Activated CD8-positive, alpha-beta memory T cell treated with anti-CD3 and anti-CD28 coated beads for 4 hours (primary cell): ENCODE results near the gene PHYHD1.

Experiments
- DNase-seq, 2 donors: peaks; one replicate each; pipeline ENCODE4 v3.0.0-alpha.2; 2020; ENCODE audit warnings: low read depth in 2 of 2

Gene PHYHD1

DNA sequence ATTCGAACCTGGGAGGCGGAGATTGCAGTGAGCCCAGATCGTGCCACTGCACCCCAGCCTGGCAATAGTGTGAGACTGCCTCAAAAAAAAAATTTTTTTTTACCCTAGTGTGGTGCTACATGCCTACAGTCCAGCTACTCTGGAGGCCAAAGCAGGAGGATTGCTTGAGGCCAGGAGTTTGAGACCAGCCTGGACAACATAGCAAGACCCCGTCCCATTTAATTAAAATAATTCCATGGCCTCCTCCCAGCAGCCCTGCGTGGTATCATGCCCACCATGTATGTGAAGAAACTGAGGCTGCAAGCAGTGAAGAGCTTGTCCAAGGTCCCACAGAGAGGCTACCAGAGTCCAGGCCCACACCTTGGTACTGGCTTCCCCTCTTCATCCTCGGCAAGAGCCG is 19.4 kb upstream of the PHYHD1 start:
- no peak for DNase-seq

DNA sequence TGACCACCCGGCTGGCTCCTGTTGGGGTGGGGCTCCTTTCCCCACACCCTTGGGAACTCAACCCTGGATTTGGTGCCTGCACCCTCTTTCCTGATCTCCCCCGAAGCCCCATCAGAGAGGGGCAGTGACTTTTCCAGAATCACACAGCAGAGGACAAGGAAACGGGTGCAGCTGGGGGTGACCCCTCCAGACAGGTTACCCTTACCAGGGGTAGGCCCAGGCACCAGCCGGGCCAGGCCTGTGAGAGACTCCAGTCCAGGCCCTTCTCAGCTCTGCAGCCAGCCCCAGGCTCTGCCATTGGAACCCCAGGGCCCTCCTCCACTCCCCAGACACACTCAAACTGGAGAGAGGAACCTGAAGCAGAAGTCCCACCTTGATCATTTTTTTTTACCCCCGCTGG is 19.0 kb upstream of the PHYHD1 start:
- DNase-seq: no peak

DNA sequence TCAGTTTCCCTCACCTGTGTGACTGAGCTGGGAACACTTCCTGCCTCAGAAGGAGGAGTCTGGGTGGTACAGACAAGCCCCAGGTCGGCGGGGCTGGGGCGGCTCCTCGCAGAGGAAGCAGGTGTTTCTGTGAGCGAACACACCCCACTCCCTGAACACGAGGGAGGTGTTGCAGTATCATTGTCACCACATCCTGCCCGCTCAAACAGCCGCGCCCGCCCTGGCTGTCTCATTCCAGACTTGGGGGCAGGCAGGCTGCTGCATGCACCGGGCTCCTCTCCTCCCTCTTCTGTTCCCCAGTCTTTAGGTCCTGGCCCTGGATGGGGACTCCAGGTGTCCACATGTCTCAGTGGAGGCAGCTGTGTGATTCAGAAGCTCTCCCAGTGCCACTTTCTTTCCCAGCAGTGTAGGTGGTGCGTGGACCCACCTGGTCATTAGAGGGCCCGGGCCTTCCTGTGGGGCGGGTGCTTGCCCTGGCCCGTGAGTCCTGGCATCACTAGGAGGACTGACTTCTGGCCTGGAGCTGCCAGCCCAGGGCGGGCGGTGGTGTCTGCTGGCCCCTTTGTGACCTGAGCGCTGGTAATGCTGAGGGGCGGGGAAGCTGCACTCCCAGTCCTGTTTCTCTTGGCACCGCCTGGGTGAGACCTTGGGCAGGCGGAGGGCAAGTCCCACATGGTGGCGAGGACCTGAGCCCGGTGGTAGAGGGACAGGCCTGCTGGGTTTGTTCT is 18.3 kb upstream of the PHYHD1 start:
- peak; percentile 66 to 72 for DNase-seq

DNA sequence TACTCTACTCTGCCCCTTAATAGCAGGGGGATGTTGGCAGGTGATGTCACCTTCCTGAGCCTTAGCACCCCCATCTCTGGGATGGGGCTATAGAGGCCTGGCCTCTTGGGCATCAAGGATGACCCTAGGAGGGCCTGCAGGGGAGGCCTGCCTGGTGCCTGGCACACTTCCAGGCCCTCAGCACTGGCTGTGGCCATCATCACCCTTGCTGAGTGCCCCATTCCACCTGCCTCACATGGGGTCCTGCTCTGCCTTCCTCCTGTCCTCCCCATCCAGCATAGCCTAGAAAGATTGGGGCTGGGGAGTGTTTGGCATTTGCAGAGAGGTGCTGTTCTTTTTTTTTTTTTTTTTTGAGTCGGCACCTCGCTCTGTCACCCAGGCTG is 17.7 kb upstream of the PHYHD1 start:
- no peak for DNase-seq

DNA sequence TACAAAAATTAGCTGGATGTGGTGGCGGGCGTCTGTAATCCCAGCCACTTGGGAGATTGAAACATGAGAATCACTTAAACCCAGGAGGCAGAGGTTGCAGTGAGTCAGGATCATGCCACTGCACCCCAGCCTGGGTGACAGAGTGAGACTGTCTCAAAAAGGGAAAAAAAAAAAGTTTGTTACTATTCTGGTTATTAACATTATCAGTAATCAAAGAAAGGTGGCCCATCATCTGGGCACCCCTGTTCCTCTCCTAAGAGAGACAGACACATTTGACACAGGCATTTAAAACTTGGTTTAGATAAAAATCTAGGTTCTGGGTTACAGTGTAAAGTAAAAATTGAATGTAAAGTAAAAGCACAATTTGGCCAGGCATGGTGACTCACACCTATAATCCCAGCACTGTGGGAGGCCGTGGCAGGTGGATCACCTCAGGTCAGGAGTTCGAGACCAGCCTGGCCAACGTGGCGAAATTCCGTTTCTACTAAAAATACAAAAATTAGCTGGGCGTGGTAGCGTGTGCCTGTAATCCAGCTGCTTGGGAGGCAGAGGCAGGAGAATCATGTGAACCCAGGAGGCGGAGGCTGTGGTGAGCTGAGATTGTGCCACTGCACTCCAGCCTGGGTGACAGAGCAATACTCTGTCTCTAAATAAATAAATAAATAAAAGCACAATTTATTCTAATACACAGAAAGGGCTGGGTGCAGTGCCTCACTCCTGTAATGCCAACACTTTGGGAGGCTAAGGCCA is 16.7 kb upstream of the PHYHD1 start:
- DNase-seq: no peak

DNA sequence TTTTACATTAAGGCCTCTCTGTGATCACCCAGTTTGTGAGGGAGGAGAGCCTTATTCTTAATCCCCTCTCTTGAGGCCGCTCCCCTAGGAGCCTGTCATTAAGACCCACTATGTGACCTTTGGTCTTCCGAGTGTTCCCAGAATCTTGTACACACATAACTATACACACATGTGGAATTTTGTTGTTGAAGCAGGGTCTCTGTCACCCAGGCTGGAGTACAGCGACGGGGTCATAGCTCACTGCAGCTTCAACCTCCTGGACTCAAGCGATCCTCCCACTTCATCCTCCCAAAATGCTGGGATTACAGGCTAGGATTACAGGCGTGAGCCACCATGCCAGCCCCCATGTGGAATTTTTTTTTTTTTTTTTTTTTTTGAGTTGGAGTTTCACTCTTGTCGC is 14.8 kb upstream of the PHYHD1 start:
- DNase-seq: no peak

DNA sequence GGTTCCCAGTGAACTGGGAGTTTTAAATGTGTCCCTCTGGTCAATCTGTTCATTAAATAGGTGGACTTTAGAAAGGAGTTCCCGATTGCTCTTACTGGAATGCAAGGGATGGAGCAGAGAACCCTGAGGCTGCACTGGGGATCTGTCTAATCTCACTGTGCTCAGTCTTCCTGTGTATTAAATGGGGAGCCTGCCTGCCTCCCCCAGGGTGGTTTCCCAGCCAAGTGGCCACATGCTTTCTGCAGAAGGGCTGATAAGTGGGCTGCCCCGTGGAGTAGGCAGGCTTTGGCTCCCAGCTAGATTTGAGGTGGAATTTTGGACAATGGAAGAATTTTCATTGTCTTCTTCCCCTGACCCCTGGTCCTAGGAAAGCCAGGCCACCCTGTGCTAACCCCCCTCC is 14.0 kb upstream of the PHYHD1 start:
- DNase-seq: no peak

DNA sequence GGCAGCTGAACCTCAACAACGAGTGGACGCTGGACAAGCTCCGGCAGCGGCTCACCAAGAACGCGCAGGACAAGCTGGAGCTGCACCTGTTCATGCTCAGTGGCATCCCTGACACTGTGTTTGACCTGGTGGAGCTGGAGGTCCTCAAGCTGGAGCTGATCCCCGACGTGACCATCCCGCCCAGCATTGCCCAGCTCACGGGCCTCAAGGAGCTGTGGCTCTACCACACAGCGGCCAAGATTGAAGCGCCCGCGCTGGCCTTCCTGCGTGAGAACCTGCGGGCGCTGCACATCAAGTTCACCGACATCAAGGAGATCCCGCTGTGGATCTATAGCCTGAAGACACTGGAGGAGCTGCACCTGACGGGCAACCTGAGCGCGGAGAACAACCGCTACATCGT is 12.4 kb upstream of the PHYHD1 start:
- DNase-seq: no peak

DNA sequence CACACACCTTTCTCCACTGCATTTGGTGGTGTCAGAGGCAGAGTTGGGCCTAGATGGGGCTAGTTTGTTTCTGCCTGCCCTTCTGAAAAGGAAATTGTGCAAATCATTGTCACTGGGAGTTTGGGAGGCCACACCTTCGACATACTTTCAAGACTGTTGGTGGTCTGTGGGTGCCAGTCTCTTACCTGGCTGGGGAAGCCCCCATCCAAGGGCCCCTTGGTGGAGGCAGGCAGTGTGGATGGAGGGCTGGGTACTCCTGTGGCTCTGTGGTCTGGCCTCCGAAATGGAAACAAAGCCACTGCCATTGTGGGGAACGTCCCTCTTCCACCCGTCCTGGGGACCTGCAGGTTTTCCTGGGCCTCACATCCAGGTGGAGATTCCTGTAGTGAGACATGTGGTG is 10.9 kb upstream of the PHYHD1 start:
- DNase-seq: no peak

DNA sequence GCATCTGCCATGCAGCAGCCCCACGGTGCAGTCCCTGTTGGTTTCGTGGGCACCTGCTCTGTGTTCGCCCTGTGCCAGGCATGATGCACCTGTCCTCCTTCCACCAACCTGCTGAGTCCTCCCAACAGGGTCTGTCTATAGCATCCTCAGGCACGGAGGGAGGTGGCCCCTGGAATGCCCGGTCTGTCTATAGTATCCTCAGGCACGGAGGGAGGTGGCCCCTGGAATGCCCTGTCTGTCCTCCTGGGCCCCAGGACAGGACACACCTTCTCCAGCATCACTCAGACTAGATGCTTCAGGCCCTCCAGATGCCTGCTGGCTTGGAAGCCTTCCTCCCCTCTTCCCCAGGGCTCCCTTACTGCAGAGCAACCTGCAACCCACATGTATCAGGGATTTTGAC is 9.9 kb upstream of the PHYHD1 start:
- DNase-seq: no peak

DNA sequence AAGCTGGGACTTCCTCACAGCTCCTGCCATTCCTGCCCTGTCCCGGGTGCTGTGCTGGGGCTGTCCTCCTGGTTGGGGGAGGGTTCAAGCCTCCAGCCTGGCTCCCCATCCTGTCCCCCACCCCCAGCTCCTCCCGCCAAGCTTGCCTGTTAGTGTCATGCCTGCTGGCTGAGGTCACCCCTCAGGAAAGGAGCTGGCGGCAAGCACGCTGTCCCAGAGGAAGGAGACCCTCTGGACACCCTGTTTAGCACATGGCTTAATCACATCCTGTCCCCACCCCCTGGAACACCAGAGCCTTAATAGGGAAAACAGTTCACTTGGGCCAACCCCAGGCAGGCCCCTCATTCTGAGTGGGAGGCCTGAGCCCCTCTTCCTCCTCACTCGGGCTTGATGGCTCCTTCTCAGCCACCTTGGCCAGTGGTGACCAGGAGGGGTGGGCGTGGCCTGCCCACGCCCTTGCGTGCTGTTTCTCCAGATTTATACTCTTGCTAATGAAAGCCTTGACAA is 9.2 kb upstream of the PHYHD1 start:
- DNase-seq: no peak

DNA sequence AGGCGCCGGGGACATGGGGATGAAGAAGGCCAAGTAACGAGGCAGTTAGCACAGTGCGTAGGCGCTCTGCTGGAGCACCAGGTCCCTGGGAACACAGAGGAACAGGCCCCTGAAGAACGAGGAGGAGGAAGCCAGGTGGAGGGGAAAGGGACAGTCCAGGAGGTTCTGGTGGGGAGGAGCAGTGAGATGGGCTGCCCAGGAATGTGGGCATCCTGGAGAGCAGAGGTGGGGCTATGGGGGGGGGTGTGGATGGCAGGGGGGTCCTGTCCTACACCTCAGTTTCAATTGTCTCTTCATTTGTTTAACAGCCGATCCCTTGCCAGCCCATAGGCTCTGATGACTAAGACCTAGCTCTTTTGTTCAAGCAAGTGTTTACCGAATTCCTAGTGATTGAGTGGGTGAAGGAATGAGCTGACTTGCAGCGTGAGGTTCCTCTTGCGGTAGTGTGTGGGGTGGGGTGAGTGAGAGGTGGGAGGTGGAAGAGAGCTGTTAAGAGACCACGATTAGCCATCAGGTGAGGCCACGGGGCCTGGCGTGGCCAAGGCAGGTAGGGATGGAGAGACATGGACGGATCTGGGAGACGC is 8.4 kb upstream of the PHYHD1 start:
- DNase-seq: no peak

DNA sequence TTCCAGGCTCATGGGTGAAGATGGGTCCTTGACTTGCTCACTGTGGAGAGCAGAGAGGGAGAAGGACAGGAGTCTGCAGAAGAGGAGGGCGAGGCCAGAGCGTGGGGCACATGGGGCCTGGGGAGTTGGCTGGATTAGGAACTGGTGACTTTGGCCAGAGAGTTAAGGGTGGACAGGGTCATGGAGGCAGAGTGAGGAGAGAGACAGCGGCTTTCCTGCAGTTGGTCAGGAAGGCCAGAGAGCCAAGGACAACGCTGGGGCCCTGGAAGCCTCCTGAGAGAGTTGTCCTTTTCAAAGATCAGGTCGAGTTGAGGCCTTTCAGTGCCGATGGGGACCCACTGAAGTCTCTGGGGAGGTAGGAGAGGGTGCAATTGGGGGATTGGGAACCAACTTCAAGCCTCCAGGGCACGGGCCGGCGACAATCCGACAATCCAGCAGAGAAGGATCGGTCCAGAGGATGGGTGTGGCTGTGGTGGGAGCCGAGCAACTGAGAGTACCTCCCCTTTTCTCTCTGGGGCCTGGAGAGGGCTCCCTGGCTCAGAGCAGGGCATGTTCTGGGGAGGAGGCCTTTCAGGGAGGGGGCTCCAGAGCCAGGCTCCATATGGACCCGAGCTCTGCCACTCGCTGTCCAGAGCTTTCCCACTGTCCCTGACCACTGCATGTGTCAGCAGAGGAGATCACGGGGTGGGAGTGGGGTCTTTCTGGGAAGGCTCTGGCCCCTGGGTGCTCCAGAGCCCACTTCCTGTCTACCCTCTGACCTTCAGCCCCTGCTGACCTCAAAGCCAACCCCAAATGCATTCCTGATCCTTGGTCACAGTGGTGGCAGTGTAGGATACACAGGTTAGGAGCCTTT is 7.5 kb upstream of the PHYHD1 start:
- DNase-seq: no peak

DNA sequence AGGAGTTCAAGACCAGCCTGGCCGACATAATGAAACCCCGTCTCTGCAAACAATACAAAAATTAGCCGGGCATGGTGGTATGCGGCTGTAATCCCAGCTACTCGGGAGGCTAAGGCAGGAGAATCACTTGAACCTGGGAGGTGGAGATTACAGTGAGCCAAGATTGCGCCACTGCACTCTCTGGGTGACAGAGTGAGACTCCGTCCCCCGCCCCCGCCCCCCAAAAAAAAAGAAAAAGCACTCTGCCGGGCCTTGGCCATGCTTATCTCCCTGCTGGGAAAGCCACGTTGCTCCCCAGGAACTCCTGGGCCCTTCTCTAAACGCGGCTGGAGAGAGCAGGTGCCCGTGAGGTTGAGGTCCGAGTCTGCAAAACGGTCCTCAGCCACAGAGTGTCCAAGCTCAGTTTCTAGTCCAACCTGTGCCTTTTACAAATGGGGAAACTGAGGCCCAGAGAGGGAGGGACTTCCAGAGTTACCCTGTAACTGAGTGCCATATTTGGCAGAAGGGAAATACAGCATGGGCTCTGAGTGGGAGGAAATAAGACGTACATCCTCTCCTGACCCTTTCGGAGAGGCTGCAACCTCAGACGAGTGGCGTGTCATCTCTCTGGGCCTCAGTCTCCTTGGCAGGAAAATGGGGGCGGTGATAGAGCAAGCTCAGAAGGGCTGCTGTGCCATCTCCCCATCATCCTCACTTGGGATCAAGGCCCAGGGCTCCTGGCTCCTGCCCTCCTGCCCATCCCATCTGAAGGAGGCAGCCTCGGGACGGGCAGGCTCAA is 6.6 kb upstream of the PHYHD1 start:
- no peak for DNase-seq

DNA sequence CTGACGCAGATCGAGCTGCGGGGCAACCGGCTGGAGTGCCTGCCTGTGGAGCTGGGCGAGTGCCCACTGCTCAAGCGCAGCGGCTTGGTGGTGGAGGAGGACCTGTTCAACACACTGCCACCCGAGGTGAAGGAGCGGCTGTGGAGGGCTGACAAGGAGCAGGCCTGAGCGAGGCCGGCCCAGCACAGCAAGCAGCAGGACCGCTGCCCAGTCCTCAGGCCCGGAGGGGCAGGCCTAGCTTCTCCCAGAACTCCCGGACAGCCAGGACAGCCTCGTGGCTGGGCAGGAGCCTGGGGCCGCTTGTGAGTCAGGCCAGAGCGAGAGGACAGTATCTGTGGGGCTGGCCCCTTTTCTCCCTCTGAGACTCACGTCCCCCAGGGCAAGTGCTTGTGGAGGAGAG is 4.6 kb upstream of the PHYHD1 start:
- DNase-seq: no peak

DNA sequence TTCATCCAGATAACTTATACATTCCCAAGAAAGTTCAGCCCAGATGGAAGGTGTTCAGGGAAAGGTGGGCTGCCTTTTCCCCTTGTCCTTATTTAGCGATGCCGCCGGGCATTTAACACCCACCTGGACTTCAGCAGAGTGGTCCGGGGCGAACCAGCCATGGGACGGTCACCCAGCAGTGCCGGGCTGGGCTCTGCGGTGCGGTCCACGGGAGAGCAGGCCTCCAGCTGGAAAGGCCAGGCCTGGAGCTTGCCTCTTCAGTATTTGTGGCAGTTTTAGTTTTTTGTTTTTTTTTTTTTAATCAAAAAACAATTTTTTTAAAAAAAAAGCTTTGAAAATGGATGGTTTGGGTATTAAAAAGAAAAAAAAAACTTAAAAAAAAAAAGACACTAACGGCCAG is 4.0 kb upstream of the PHYHD1 start:
- no peak for DNase-seq

DNA sequence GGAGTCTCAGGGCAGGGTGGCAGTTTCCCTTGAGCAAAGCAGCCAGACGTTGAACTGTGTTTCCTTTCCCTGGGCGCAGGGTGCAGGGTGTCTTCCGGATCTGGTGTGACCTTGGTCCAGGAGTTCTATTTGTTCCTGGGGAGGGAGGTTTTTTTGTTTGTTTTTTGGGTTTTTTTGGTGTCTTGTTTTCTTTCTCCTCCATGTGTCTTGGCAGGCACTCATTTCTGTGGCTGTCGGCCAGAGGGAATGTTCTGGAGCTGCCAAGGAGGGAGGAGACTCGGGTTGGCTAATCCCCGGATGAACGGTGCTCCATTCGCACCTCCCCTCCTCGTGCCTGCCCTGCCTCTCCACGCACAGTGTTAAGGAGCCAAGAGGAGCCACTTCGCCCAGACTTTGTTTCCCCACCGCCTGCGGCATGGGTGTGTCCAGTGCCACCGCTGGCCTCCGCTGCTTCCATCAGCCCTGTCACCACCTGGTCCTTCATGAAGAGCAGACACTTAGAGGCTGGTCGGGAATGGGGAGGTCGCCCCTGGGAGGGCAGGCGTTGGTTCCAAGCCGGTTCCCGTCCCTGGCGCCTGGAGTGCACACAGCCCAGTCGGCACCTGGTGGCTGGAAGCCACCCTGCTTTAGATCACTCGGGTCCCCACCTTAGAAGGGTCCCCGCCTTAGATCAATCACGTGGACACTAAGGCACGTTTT is 3.5 kb upstream of the PHYHD1 start:
- no peak for DNase-seq

DNA sequence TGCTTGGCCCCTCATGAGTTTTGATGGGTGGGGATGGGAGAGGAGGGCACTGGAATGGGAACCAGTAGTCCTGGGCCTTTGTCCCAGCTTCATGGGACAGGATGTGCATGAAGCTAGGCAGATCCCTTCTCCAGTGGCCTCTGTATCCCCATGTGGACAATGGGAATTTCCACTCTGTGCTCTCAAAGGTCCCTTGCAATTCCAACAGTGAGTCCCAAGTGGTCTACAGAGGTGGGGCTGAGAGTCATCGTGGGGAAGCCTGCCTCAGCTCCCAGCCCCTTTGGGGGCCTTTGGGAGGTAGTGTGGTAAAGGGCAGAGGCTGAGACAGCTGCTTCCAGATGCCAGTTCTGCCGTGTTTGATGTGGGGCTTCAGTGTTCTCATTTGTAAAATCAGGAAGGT is 1.9 kb upstream of the PHYHD1 start:
- DNase-seq: no peak

DNA sequence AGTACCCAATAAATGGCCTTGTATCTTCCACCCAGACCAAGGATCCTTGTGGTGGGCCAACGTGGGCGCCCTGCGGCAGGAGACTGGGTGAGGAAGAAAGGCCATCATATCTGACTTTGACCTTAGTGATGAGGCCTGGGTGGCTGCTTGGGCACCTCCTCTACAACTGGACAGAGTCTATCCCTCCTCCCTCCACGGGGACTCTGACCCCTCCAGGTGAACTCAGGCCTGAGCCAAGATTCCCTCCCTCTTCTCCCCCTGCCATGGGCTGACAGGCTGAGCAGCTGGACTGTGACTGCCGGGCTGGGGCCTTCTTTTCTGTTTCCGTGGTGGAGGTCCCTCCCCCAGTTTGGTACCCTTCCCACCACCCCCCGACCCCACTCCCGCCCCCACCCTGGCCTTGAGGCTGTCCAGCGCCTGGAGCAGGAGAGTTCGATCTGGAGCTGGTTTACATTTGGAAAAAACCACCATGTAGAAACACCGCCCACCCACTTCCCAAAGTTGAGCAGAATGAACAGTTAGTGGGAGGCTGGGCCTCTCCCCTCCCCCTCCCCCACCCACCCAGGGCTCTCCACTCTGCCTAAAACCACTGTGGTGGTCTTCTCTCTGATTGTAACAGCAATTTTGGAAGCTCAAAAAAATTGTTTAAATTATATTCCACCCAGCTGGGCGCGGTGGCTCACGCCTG is 1.2 kb upstream of the PHYHD1 start:
- DNase-seq: no peak
